NB4 (cell line): Measurements from ENCODE around the gene POLRMT.

Source experiments
- POLR2A ChIP-seq: IDR thresholded peaks from 2 replicates; pipeline ENCODE4 v1.6.1; 2011; ENCODE audit warnings: mild to moderate bottlenecking; ENCODE audit not compliant: insufficient read length; ENCODE audit errors: extremely low read depth
- TF ChIP-seq, protein P1 (sequence below): IDR thresholded peaks from one replicate; pipeline ENCODE4 v1.5.1; 2012; ENCODE audit warnings: low read depth, low read length
- TF ChIP-seq, protein P2 (sequence below): IDR thresholded peaks from 2 replicates; pipeline ENCODE4 v1.6.1; 2011; ENCODE audit warnings: low read depth, low read length

DNA sequence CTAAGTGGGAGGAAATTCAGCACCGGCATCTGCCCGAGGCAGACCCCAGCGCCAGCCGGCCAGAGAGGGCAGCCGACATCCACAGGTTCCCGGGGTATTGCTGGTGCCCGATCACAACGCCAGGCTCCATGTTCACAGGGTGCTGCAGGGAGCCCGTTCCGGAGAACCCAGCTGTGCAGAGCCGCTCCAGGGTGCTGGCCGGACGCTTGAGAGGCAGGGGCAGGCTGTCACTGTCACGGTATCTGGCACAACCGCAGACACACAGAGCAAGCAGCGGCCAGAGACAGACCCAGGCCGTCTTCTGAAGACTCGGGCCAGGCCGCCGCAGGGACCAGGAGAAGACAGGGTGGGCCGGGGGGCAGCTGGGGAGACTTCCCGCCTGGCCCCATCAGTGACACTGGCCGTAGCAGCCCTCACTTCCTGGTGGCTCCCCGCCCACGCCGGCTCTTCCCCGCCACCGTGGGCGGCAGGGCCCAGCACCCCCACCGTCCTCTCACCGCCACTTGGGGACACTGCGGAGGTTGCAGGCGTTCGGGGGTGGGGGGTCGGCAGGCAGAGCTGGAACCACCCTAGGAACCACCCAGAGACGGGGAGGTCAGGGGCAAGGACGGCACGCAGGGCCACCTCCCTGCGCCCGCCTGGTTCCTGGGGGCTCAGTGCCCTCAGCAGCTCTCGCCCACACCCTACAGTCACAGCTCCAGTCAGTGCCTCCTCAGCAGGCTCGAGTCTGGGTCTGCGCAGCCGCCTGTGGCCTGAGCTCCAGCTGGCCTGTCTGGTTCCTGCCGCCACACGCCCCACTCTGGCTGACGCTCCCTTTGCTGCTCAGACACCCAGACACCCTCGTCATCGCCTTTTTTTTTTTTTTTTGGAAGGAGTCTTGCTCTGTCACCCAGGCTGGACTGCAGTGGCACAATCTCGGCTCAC is 25.8 kb upstream of the POLRMT start:
- TF ChIP-seq, protein P1, sequence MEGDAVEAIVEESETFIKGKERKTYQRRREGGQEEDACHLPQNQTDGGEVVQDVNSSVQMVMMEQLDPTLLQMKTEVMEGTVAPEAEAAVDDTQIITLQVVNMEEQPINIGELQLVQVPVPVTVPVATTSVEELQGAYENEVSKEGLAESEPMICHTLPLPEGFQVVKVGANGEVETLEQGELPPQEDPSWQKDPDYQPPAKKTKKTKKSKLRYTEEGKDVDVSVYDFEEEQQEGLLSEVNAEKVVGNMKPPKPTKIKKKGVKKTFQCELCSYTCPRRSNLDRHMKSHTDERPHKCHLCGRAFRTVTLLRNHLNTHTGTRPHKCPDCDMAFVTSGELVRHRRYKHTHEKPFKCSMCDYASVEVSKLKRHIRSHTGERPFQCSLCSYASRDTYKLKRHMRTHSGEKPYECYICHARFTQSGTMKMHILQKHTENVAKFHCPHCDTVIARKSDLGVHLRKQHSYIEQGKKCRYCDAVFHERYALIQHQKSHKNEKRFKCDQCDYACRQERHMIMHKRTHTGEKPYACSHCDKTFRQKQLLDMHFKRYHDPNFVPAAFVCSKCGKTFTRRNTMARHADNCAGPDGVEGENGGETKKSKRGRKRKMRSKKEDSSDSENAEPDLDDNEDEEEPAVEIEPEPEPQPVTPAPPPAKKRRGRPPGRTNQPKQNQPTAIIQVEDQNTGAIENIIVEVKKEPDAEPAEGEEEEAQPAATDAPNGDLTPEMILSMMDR, result no peak
- no peak for TF ChIP-seq POLR2A
- TF ChIP-seq, protein P2, sequence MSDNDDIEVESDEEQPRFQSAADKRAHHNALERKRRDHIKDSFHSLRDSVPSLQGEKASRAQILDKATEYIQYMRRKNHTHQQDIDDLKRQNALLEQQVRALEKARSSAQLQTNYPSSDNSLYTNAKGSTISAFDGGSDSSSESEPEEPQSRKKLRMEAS, result no peak
